CD4-positive, alpha-beta T cell treated with Interleukin-17A for 4 hours (primary cell): Measurements from ENCODE around the gene TRIM7.
A peak's percentile ranks its signal among the peaks of the same experiment; 100 is the strongest.
"Not testable (repeated sequence)": the region's sequence is repeated elsewhere in the genome, so short reads cannot be mapped to it uniquely, and the experiment has no call there.

ENCODE experiments used
- DNase-seq: peaks from one replicate; pipeline ENCODE4 v3.0.0-alpha.2; 2020; ENCODE audit warnings: mixed read lengths

The TRIM7 gene

DNA sequence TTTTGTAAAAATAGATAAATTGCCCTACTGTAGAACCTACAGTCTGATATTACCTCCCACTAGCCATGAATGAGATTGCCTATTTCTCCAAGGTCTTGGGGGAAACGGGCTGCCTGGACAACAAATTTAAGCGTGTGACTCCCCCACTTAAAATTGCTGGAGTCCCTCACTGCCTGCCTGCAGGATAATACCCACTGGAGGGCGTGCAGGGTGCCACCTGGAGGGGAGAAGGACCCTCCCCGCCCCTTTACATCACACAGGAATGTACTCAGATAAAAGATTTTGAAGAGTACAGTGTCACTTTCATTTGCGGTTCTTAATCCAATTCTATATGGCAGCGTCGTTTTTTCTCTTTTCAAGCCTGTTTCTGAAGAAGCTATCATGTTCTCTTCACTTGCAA is 6.2 kb upstream of the TRIM7 start:
- peak; percentile 43 for DNase-seq

DNA sequence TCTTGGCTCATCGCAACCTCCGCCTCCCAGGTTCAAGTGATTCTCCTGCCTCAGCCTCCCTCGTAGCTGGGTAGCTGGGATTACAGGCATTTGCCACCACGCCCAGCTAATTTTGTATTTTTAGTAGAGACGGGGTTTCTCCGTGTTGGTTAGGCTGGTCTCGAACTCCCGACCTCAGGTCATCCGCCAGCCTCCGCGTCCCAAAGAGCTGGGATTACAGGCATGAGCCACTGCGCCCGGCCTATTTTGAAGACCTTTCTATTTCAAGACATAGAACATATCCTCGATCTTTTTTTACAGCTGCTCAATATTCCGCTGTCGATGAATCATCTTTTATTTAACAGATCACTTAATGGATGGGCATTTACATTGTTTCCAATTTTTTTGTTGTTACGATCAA is 5.7 kb upstream of the TRIM7 start:
- DNase-seq: not testable (repeated sequence)

DNA sequence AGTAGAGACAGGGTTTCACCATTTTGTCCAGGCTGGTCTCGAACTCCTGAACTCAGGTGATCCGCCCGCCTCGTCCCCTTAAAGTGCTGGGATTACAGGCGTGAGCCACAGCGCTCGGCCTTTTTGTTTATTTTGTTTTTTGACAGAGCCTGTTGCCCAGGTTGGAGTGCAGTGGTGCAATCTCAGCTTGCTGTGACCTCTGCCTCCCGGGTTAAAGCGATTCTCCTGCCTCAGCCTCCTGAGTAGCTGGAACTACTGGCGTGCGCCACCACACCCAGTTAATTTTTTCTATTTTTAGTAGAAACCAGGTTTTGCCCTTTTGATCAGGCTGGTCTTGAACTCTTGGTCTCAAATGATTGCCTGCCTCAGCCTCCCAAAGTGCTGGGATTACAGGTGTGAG is 5.2 kb upstream of the TRIM7 start:
- not testable (repeated sequence) for DNase-seq

DNA sequence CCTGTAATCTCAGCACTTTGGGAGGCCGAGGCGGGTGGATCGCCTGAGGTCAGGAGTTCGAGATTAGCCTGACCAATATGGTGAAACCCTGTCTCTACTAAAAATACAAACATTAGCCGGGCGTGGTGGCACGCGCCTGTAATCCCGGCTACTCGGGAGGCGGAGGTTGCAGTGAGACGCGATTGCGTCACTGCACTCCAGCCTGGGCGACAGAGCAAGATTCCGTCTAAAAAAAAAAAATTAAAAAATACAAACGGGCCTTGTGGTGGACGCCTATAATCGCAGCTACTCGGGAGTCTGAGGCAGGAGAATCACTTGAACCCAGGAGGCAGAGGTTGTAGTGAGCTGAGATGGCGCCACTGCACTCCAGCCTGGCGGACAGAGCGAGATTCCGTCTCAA is 4.0 kb upstream of the TRIM7 start:
- DNase-seq: not testable (repeated sequence)

DNA sequence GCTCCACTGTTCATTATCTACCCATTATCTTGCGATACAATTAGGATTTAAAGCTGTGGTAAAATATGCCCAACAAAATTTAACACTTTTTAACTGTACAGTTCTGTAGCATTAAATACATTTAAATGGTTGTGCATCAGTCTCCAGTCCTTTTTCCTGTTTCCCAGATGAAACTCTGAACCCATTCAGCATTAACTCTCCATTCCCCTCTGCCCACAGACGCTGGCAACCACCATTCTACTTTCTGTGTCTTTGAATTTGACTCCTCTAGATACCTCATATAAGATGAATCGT is 2.9 kb upstream of the TRIM7 start:
- no peak for DNase-seq

DNA sequence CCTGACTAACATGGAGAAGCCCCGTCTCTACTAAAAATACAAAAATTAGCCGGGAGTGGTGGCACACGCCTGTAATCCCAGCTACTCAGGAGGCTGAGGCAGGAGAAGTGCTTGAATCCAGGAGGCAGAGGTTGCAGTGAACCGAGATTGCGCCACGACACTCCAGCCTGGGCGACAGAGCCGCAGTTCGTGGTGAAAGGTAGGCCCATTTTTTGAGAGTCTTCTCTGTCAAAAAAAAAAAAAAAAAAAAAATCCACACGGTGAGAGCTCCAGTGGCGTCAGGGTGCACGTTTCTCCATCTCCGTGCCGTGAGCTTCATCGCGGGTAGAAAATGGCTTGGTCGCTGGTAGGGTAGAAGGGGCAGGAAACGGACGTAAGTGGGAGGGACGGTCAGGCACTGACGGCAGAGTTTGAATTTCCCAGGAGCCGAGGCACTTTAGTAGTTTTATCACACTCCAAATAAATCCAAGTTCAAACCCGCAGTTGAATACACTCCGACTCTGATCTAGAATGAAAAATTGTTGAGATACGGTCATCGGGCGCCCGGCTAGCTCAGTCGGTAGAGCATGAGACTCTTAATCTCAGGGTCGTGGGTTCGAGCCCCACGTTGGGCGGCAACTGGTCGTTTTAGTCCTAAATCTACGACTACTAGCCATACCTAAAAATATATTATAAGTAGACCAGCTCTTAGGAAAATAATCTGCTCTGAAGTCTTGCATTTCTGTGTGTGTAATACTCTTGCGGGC is 2.4 kb upstream of the TRIM7 start:
- DNase-seq: peak; percentile 81

DNA sequence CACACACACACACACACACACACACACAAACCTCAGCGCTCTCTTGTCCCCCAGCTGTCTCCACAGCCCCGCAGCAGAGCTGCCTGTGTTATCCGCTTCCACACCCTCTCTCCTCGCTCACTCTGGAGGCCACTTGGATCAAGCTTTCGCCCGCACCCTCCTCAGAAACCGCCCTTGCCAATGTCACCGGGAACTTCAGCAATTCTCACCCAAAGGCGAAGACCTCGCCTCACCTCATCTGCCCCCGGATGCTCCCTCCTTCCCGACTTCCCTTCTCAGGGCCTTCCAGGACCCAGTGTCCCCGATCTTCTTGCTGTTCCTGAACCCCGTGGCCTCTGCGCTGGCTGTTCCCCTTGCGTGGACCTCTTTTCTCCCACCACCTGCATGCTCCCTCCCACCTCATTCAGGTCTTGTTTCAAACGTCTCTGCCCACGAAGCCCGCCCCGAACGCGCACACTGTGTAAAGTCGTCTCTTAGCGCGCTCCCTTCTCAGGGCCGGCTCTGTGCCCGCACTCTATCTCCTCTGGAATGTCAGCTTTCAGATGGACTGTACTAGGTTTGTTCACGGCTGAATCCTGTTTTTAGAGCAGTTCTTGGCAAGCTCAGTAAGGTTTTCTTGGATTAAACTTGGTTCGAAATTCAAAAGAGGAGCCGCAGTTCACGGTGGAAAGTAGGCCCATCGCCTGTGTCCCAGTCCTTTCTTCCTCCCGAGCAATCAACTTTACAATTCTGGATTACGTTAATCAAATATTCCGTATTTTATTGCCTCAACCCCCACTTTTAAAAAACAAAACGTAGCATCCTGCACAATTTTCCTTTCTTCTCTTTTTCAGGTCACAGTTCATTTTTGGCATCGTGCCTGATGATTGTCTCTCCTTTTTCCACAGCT is 1.0 kb upstream of the TRIM7 start:
- peak; percentile 52 for DNase-seq

DNA sequence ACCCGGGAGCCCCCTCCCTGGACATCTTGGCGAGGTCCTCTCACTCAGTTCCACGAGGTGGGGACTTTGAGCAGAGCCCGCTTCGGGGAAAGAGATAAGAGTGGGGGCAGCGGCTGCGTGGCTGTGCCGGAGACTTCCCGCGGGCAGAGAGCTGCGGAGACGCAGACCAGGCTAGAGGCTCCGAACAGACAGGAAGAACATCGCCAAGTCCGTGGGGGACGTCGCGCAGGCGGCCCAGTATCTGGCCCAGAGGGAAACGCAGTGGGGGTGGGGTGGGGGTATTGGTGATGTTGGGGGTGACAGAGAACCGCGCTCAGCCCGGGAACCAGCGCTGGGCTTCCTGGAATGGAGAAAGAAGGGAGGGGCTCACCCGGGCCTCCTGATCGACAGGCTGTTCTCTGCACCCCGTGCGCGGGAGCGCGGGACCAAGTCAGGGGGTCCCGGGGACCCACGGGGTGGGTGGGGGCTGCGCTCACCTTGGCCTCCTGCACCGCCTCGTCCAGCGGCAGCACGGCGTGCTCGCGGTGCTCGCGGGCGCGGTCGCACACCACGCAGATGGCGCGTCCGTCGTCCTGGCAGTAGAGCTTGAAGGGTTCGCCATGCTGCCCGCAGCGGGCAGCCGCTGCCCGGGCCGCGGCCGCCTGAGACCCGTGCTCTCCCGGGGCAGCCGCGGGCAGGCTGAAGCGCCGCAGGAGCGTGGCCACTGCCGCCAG is 727 bp downstream of the TRIM7 start:
- peak; percentile 35 for DNase-seq

DNA sequence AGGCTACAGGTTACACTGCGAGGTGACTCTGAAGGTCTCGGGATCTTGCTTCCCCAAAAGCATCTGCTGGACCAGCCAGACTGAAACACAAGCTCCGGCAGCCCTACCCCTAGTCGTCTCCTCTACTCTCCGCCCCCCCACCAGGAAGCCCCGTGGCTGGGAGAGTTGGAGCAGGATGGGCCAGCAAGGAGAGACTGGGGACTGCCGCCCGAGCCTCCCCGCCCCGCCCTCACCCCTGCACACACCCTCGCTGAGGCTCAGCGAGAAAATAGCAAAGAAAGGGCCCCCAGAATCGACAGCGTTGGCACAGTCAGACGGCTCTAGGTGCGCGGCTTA is 1.3 kb downstream of the TRIM7 start:
- no peak for DNase-seq

DNA sequence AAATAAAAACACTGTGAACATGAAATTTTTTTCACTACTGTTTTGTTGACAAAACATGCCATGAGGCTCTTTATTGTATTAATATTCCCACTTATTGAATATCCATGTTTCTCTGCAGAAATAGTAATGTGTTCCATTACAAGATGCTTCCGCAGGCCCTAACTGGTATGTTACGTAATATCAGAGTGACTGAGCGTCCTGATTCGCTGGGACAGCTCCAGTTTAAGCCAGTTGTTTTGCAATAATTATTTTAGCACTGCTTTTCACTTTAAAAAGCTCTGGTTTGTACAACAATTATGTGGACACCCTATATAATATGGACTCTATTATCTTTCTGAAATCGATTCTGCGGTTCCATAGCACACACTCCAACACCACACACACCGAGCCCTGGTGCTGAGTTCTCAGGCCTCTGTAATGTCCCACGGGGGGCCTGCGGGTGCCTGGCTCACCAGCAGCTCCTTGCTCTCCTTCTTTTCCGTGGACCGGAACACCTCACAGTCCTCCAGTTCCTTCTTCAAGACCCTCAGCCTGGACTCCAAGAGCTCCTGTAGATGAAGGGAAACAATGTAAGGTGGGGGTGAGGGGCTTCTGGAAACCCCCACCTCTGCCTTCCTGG is 1.8 kb downstream of the TRIM7 start:
- no peak for DNase-seq

DNA sequence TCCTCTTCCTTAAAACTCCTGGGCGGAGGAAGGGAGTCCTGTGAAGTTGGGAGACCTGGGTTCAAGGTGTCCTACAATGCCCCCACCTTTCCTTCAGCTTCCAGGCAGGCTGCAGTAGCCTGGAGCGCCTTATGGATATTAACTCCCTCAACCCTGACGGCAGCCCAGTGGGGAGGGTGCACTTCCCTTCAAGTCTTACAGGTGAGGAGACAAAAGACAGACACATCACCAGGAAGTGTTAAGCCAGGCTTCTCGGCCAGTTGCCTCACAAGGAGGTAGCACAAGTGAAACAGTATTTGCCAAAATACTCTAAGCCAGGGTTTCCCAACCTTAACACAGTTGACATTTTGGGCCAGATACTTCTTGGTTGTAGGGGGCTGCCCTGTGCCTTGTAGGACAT is 4.2 kb downstream of the TRIM7 start:
- no peak for DNase-seq

DNA sequence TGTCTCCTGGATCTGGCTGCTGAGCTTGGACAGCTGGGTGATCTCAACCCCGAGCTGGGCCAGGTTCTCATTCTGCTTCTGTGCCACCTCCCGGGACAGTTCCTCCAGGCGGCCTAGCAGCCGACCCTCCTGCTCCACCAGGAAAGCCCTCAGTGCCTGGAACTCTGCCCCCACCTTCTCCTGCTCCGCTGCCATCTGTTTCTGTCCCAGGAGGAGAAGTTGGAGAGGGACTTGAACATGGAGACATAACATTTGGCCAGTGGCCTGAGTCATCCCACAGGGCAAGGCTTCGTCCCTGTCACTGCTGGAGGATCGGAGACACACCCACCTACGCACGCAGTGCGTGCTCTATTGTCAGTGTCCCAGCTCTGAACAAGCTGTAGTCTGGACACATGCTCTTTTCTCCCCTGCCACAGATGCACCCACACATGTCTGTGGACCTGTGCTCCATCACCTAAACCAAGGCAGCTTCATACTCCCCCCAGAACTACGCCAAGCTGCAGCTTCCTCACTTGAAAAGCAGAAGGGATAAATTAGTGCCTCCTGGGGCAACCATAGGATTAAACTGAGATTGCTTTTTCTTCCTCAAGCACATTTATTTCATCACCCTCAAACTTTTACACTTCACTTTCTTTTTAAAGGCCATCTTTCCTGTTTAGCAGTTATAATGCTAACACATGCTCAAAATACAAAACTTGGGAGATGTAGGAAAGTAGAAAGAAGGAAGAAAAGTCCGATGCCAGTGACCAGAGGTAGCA is 4.9 kb downstream of the TRIM7 start:
- no peak for DNase-seq

DNA sequence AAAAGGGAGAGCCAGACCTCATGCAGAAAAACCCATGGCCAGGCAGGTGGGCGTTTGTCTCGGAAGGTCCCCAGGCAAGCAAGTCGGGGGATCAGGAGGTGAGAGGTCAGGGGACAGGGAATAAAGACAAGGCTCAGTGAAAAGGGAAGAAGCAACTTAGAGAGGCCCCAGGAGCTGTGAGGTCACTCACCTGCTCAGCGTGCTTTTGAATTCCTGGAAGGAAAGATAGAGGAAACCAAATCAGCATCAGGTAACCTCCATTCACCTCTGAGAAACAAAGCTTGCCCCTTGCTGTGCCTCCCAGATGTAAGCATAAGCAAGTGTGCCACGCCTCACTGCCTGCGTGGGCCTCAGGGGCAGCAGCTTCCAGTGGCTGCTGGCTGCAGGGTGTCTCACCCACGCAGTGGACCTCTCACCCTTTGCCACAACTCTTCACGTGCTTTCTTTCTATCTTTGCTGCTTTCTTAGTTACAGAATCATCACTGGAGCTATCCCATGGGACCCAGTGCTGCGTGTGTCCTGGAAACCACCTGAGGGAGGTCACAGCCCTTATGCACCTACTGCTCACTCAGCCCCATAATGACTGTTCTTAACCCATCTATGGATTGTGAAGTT is 6.0 kb downstream of the TRIM7 start:
- DNase-seq: no peak

DNA sequence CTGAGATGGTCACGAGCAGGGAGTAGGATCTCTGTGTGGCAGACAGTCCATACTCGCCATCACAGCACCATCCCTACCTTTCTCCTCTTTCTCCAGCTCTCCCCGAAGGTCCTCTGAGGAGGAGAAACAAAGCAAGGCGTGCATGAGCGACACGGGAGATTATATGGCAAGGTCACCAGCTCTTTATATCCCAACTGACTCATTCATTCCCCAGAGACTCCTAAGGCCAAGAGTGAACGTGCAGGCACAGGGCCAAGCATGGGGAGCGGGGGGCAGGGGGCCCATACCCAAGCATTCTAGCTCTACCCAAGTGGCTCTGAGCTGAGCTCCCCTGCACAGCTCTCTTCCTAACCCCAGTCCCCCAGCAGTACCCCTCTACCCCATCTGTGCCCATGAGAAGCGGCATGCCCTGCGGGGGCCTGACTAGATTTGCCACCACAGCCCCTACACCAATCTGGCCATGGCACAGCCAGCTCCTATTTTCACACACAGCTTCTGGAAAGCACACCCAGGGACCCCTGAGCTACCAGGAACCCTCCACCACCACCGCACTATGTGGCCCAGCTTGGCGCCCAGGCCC is 6.8 kb downstream of the TRIM7 start:
- DNase-seq: no peak

DNA sequence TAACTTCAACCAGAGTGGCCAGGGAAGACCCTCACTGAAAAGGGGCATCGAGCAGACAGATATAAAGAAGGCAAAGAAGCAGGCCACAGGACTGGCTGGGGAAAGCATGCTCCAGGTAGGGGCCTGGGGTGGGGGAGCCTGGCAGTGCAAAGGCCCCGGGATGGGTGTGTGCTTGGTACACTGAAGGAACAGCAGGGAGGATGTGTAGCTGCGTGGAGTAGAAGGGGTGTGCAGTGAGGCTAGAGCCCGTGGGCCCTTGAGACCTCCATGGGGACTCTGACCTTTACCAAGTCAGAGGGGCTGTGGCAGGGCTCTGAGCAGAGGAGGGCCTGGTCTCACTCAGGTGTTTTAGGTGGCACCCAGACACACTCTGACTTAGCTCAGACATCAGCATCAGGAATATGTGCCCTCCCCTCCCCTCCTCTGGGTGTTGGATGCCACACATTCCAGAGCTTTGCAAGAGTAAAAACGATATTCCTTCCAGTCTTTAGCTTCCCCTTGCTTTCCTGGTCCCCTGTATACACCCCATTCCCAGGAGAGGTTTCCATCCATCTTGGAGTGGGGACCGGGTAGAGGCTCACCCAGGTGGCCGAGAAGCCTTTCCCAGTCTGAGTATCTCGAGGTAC is 7.6 kb downstream of the TRIM7 start:
- no peak for DNase-seq

DNA sequence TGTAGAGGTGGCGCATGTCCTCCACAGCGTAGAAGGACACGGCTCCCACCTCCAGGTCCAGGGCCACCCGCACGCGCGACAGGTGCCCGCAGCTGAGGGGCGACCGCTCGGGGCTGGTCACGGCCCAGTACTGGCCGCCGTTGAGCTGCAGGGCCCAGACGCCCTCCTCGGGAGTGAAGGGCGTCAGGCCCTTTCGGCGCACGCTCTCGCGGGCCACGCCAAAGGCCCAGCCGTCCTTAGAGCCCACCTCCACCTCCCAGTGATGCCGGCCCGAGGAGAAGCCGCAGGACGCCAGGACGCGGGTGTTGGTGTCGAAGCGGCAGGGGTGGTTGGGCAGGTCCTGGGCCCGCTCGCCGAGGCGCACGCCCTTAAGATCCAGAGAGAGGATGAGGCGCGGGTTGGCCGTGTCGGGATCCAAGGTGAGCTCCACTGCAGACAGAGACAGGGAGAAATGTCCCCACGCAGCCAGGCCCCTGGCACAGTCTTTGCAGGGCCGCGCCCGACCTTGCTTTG is 9.7 kb downstream of the TRIM7 start:
- no peak for DNase-seq

DNA sequence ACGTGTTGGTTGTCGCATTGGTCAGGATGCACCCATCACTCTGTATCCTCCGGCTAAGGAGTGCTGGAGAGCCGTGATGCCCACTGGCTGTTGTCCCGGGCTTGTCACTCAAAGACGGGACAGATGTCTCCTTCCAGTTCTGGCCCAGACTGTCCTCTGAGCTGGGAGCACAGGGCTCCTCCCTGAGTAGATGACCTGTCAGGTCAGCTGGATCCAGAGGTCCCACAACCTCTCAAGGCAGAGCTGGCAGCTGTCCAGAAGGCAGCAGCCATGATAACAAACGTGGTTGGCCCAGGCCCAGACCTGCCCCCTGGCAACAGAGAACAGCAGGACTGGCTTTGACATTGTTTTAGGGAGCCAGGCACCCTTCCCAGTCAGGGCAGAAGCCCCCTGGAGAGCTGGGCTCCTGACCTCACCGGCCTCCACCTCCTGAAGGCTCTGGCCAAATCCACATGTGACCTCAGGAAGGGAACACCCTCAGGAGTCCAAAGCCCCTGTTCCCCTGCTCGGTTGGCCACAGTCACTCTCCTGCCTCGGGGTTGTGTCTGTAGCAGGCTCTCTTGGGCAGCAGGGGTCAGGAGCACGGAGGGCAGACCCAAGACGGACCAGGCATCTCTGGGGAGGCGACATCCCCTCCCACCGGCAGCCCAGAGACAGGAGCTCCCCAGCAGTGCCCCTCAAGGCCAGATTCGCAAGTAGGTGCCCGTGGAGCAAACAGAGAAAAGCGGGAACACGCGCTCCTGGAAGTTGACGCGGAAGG is 10.3 kb downstream of the TRIM7 start:
- DNase-seq: no peak

DNA sequence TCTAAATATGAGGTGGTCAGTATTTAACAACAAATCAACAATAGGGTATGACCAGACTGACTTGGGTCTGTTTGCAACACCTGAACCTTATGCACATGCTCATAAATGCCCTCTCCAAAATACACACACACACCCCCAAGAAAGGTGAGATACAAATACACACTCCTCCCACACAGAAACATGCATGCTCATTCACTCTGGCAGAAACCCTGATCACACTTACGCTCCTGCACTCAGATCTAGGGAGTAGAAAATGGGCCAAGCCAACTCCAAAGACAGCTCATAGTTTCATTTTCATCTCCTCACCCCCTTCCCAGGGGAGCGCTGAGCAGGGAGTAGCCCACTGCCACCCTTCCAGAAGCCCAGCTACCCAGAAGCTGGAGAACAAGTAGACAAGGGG is 11.3 kb downstream of the TRIM7 start:
- no peak for DNase-seq

DNA sequence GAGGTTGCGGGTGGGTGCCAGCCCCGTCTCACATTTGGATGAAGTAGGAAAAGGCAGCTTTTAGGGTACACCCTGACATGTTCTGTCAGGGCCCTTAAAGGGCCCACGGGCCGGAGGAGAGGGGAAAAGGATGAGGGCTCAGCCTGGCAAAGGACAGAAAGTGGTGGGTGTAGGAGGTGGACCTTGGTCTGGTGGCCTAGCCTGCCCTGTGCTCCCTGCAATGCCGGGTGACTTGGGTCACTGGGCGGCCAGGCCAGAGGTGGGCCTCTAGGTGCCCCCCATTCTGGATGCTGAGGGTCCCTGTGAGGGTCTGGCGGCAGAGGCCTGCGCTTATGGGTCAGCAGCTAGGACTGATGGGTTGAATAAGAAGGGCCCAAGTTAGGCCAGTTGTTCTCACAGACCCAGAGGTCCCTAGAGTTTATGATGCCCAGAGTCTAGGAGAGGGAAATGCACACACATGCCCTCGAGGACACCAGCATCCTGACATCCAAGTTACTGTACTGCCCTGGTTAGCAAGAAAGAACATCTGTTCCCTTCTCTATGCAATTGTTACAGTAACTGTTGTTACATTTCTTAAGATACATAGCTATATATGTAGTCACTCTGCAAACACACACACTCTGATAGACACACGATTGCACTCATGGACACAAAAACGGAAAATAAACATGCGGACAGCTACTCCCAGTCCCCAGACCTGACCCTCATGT is 12.5 kb downstream of the TRIM7 start:
- DNase-seq: no peak
